NCI-H524 treated with DMSO at 0.1 percent for 48 hours (cell line): ENCODE measurements around the gene TFF3.

ENCODE experiments used
- DNase-seq: peaks from one replicate; lab custom pipeline; 2025; lab: John Stamatoyannopoulos, UW

Gene TFF3

DNA sequence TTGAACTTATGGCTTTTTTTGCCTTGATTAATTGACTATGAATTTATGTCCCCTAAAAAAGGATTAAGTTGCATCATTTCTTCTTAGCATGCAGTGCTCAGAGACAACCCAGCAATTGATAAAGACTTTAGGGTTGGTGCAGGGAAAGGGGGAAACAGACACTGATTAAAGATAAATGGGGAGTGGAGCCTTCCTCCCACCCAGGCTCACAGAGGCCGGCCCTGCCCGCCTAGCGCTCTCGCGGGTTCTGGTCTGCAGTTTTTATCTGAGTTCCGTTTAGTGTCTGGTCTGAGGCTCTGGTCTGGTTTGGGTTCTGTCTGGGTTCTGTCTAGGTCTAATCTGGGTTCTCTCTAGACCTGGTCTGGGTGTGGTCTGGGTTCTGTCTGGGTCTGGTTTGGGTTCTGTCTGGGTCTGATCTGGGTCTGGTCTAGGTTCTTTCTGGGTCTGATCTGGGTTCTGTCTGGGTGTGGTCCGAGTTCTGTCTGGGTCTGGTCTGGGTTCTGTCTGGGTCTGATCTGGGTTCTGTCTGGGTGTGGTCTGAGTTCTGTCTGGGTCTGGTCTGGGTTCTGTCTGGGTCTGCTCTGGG is 48.1 kb downstream of the TFF3 start:
- DNase-seq: no peak

DNA sequence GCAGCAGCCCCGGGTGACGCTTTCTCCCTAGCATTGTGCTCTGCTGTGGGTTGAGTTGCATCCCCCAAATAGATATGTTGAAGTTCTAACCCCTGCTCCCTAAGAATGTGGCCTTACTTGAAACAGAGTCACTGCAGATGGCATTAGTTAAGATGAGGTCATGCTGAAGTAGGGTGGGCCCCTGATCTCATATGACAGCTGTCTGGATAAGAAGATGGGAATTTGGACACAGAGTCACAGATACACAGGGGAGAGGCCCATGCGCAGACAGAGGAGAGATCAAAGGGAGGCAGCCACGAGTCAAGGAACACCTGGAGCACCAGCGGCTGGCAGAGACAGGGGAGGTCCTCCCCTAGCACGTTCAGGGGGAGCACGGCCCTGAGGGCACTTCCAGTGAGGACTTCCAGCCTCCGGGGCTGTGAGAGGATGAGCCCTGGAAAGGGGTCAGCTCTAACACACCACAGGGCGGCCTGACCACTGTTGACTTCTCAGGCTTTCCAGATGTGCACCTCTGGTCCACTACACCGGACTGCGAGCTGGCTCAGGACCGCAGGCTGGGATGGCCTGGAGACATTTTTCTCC is 49.9 kb downstream of the TFF3 start:
- no peak for DNase-seq

DNA sequence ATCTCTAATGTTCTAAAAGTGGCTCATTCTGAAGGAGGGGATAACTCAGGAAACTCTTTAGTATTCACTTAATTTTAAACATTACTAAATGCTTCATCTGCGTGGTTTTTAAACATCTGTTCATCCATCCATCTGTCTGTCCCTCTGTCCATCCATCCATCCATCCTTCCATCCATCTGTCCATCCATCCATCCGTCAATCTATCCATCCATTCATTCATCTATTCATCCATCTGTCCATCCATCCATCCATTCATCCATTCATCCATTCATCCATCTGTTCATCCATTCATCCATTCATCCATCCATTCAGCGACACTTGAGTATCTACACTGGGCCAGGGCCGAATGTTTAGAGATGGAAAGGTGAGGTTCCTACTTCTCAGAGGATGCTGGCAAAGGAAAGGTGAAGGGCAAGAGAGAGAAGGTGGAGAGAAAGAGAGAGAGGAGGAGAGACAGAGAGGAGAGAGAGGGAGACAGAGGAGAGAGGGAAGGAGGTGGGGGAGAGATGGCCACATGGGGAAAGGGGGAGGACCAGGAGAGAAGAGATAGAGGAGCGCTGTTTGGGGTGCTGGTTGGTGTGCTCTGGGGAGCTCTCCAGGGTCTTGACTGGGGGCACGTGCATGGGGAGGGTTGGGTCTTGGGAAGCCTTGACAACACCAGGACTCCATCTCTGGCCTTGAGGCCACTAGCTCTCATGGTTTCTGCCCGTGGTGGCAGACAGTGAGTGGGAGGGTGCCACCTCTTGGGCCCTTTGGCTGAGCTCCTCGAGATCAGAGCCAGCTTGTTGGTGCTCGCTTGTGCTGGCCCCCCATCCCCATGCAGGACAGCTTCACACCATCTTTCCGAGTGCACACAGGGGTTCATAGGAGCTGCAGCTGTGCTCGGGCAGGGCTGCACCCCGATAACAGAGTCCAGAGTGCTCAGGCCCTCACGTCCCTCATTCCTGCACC is 50.7 kb downstream of the TFF3 start:
- DNase-seq: no peak

DNA sequence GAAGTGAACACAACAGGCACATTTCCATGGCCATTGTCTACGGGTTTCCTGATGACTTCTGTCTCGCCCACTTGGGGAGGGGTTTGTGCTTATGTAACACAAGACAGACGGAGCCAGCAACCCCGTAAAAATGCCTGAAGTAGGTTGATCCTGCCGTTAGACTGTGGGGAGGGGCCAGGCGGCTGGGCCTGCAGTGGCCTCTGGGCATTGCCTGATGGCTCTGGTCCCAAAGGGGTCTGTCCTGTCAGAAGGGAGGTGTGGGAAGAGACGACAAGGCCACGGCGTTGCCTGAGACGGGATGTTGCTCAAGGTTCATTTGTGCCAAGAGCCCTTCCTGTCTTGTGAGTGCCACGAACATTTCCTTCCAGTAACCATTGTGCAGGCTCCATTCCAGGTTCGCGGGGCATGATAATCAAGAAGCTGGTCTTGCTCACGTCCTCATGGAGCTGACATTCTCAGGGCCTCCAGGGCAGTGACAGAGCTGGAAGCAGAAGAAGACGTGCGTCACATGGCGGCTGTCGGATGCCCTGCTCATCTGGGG is 51.5 kb downstream of the TFF3 start:
- DNase-seq: no peak

DNA sequence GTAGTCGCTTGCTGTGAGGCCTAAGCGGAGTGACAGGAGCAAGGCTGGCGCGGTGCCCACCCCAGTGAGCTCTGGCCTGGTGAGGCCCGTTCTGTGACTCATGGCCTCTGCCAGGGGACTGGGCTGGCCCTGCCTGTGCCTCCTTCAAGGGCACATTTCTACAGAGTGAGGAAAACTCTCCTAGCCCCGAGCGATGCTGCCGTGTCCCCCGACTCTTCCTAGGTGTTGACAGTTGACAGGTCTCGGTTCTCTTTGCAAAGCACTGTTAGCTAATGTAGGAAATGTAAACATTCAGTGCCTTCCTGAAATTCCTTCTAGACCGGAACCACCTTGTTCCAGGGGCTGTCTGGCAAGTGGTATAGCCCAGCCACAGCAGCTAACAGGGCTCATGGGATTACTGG is 52.4 kb downstream of the TFF3 start:
- no peak for DNase-seq

DNA sequence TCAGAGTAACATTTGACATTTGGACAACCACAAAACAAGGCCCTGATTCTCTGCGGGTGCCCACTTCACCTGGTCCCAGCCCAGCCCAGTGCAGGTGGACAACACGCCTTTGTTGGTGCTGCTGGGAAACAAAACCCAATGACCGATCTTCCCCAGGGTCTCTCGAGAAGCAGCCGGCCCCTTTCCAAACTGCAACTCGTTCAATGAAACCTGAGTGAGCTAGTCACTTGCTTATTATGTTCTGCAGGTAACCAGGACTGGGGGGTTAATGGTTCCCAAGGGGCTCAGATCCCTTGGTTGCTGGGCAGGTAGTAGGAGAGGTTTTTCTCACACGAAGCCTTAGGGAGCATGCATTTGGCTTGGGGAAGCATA is 53.4 kb downstream of the TFF3 start:
- DNase-seq: no peak
